ENCODE results near the gene CES3. TPM values are rescaled to one million over a fixed set of nuclear protein-coding genes. Genes with fewer than 3 reads are reported as not detected.
"Not testable (repeated sequence)": the region's sequence is repeated elsewhere in the genome, so short reads cannot be mapped to it uniquely, and the experiment has no call there.

CES3 gene
- total RNA-seq, 3 donors from 2014 or later = 0.29 to 5.9 (median 2.1) TPM

DNA sequence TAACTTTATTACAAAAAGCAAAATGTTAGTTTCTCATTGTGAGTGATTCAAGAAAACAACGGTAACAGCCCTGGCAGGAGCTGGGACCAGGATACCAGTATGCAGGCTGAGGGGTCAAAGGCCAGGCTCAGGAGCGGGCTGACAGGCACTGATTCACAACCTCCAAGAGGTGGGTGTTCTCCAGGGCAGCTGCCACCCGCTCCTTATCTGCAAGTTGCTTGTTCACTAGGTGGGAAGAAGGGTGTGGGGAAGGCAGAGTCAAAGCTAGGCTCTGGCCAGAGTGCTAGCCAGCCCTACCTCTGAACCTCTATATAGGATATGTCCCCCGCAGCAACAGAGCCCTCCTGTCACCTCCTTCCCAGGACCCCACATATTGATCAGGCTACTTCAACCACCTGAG lies 29.0 kb upstream of the CES3 start:
- H3K36me3 ChIP-seq = no peaks in the 10 kb centered on the region
- no peaks in the 10 kb centered on the region for H3K27me3 ChIP-seq
- intact Hi-C loops (cut with DNase I; ENCODE audit: low total_unique reads) = no loop called here
- DNase-seq (ENCODE audit: low spot score in 2 of 2) = no peak
- H3K4me1 ChIP-seq = peaks cover 11 to 21% of the 10 kb centered on the region in 2 donors
- H3K9me3 ChIP-seq = no peaks in the 10 kb centered on the region
- TF ChIP-seq POLR2AphosphoS5 (IDR thresholded peaks at IDR 0.05) = no peak
- no peak for TF ChIP-seq POLR2A (IDR thresholded peaks at IDR 0.05)
- TF ChIP-seq, protein P1, sequence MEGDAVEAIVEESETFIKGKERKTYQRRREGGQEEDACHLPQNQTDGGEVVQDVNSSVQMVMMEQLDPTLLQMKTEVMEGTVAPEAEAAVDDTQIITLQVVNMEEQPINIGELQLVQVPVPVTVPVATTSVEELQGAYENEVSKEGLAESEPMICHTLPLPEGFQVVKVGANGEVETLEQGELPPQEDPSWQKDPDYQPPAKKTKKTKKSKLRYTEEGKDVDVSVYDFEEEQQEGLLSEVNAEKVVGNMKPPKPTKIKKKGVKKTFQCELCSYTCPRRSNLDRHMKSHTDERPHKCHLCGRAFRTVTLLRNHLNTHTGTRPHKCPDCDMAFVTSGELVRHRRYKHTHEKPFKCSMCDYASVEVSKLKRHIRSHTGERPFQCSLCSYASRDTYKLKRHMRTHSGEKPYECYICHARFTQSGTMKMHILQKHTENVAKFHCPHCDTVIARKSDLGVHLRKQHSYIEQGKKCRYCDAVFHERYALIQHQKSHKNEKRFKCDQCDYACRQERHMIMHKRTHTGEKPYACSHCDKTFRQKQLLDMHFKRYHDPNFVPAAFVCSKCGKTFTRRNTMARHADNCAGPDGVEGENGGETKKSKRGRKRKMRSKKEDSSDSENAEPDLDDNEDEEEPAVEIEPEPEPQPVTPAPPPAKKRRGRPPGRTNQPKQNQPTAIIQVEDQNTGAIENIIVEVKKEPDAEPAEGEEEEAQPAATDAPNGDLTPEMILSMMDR (IDR thresholded peaks at IDR 0.05) = no peak
- no peak overlapping the region for H3K27ac ChIP-seq
- H3K4me3 ChIP-seq = no peak overlapping the region

DNA sequence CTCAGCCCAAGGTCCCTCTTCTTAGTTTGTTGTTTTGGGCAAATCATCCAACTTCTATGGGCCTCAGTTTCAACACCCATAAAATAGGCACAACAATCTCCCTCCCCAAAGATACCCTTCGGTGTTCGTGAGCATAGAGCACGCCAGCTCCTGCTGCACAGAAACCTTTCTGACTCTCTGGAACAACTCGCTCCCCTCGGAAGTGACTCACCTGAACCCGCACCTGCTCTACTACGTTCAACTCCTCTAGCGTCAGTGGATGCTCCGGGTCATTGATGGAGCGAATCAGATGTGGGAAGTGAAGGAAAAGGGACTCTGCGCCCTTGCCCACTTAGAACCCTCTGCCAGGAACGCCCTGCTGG lies 27.3 kb upstream of the CES3 start:
- intact Hi-C loops (cut with DNase I; ENCODE audit: low total_unique reads) = no loop called here
- no peaks in the 10 kb centered on the region for H3K9me3 ChIP-seq
- H3K4me3 ChIP-seq = peak overlapping the region; percentile 89 to 99 (median 90)
- no peaks in the 10 kb centered on the region for H3K27me3 ChIP-seq
- peaks cover 11 to 21% of the 10 kb centered on the region in 2 donors for H3K4me1 ChIP-seq
- DNase-seq (ENCODE audit: low spot score in 2 of 2) = no peak
- H3K36me3 ChIP-seq = no peaks in the 10 kb centered on the region
- H3K27ac ChIP-seq = peak overlapping the region; percentile 94 to 95
- TF ChIP-seq POLR2A (IDR thresholded peaks at IDR 0.05) (no peak), POLR2AphosphoS5 (IDR thresholded peaks at IDR 0.05) (no peak)
- TF ChIP-seq, protein P1 (IDR thresholded peaks at IDR 0.05) = no peak

DNA sequence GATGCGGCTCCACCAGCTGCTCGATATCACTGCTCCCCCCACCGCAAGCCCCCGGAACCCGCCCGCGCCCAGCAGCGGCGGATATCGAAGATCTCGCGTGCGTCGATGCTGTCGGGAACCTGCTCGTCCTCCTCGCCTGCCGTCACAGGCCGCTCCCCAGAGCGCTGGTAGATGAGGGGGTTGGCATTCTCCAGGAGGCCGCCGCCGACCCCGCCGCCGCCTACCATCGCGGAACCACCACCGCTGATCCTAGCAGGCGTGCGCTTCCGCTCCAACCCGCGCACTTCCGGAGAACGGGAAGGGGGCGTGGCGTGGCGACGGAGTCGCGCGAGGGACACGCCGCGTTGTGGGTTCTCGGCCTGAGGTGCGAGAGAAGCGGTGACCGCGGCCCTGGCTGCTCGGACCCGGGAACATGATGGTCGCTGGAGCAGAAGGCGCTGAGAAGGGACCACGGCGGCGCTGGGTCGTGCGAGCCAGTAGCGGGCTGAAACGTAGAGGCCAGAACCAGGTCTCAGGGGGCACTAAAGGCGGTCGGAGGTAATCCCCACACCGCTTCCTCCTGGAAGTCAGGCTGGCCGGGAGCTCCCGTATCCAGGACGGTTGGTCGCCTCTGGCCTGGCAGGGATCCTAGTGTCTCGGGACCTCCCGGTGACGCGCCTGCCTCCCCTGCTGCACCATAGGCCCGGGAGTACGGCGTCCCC lies 26.8 kb upstream of the CES3 start, which contains the start of gene CIAO2B:
TSS of gene CIAO2B (minus strand) at position 265 of the 701 bp plus-strand sequence. CDS start at position 227, 38 bp downstream.
- peak; percentile 80 to 87 for DNase-seq (ENCODE audit: low spot score in 2 of 2)
- peak within 1 kb of the TSS; percentile 94 to 95 for H3K27ac ChIP-seq
- H3K27me3 ChIP-seq = no peaks in the 10 kb centered on the region
- intact Hi-C loops (cut with DNase I; ENCODE audit: low total_unique reads) = no loop called here
- no peaks in the 10 kb centered on the region for H3K9me3 ChIP-seq
- H3K4me1 ChIP-seq = peaks cover 11 to 21% of the 10 kb centered on the region in 2 donors
- no peaks in the 10 kb centered on the region for H3K36me3 ChIP-seq
- TF ChIP-seq, protein P1 (IDR thresholded peaks at IDR 0.05) = no peak
- TF ChIP-seq POLR2AphosphoS5 (IDR thresholded peaks at IDR 0.05) (peak; percentile 96 to 97 (median 97)), POLR2A (IDR thresholded peaks at IDR 0.05) (peak; percentile 68)
- H3K4me3 ChIP-seq = peak within 1 kb of the TSS; percentile 89 to 99 (median 90)

DNA sequence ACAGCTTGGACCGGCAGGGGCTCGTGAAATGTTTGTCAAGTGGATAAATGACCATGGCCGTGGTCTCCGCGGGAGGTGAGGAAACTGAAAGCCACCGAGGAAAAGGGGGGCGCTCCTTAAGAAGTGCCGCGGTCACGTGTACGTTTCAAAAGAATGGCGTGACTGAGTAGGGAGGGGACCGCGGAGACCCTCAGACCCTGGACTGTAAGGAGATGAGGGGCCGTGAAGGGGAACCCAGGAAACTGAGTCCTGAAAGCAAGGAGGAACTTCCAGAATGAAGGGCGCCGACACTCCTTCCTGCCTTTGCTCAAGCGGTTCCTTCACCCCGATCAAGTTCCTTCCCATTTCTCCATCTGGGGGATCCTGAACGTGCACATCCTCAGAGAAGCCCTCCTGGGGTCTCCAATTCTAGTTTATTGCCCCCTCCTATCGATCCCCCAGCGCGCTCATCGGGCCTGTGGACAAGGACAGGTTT lies 26.2 kb upstream of the CES3 start:
- H3K27ac ChIP-seq = peak overlapping the region; percentile 94 to 95
- peaks cover 11 to 21% of the 10 kb centered on the region in 2 donors for H3K4me1 ChIP-seq
- DNase-seq (ENCODE audit: low spot score in 2 of 2); H3K27me3 ChIP-seq; intact Hi-C loops (cut with DNase I; ENCODE audit: low total_unique reads); H3K36me3 ChIP-seq; H3K9me3 ChIP-seq: not testable (repeated sequence)
- peak overlapping the region; percentile 89 to 99 (median 90) for H3K4me3 ChIP-seq

DNA sequence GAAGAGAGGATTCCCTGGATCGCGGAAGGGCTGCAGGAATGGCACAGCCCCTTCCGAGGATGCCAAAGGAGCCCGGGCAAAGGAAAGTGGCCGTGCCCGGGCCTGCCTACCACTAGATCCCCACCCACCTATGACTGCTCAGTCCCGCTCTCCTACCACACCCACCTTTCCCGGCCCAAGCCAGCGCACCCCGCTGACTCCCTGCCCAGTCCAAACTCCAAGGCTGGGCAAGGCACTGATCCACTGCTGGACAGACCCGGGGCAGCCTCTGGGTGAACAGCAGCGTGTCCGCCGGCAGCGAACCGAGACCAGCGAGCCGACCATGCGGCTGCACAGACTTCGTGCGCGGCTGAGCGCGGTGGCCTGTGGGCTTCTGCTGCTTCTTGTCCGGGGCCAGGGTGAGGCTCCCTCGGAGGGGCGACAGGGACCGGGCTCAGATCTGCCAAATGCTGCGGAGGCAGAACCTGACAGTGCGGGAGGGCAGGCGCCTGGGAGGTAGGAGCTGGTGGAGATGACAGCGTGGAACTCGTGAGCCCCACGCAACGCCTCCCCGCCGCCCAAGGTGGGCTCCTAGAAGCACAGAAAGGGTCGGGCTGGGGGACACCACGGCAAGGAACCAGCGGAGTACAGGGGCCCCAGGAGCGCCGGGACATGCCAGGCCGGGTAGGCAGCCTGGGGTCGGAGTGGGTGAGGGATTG lies 25.6 kb upstream of the CES3 start, which contains the start of gene CES2:
TSS of gene CES2 (plus strand) at position 203 of the 698 bp plus-strand sequence. CDS start at position 323, 120 bp downstream.
- TF ChIP-seq POLR2A (IDR thresholded peaks at IDR 0.05) (no peak), POLR2AphosphoS5 (IDR thresholded peaks at IDR 0.05) (no peak)
- TF ChIP-seq, protein P1 (IDR thresholded peaks at IDR 0.05) = no peak
- H3K9me3 ChIP-seq = no peaks in the 10 kb centered on the region
- peak; percentile 58 to 75 for DNase-seq (ENCODE audit: low spot score in 2 of 2)
- intact Hi-C loops (cut with DNase I; ENCODE audit: low total_unique reads) = no loop called here
- peaks cover 11 to 21% of the 10 kb centered on the region in 2 donors for H3K4me1 ChIP-seq
- peaks cover under 1% of the 10 kb centered on the region for H3K36me3 ChIP-seq
- H3K4me3 ChIP-seq = peak within 1 kb of the TSS; percentile 89 to 99 (median 90)
- peak within 1 kb of the TSS; percentile 94 to 95 for H3K27ac ChIP-seq
- H3K27me3 ChIP-seq = no peaks in the 10 kb centered on the region

Measured in breast epithelium (tissue), 4 donors.